HepG2 (cell line): ENCODE data around the gene ZBTB20.

ENCODE experiments used
- CTCF ChIP-seq: sonication (generic); formaldehyde crosslinking; IDR thresholded peaks from 2 replicates; pipeline ENCODE4 v1.5.0; 2020; ENCODE audit warnings: mild to moderate bottlenecking, missing genetic modification reagents, moderate library complexity
- MXI1 ChIP-seq: IDR thresholded peaks from 3 replicates; pipeline ENCODE4 v1.6.1; 2012; ENCODE audit warnings: low read depth, low read length, inconsistent platforms, borderline replicate concordance
- U2AF1 ChIP-seq: fragments of 200-400 bp; formaldehyde crosslinking; optimal IDR thresholded peaks from 2 replicates; pipeline ENCODE3; 2017; ENCODE audit warnings: mild to moderate bottlenecking, low read depth, low read length
- ZNF275 ChIP-seq: sonication (generic); formaldehyde crosslinking; IDR thresholded peaks from 2 replicates; pipeline ENCODE4 v1.8.0; 2022; ENCODE audit warnings: missing genetic modification reagents, mild to moderate bottlenecking, inconsistent platforms, borderline replicate concordance

GRCh38 chr3:114445233-114445632 lies 701.9 kb downstream of the ZBTB20 start:
- TF ChIP-seq CTCF (CRISPR knock-in tag) (no peak), U2AF1 (no peak), MXI1 (no peak), ZNF275 (CRISPR knock-in tag) (no peak)
